Measurements from ENCODE around the gene SMARCAD1.
"Not testable (repeated sequence)": the region's sequence is repeated elsewhere in the genome, so short reads cannot be mapped to it uniquely, and the experiment has no call there.

SMARCAD1 gene

DNA sequence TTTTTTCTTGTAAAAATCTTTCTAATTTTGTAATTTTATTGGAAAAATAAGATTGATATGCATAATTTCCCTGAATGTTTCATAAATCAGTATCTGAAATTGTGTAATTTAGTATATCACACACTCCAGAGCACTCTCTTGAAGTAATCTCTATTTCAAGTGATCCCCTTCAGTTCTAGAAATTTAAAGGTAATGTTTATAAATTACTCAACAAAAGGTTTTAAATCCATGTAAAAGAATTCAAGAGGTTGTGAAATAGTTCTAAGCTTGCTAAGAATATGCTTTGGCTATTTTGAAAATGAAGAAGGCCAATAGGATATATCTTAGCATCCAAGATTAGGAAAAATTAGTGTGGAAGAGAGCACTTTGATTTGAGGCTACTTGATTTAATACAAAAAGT lies 28.2 kb downstream of the SMARCAD1 start:
- no peak for DNase-seq

DNA sequence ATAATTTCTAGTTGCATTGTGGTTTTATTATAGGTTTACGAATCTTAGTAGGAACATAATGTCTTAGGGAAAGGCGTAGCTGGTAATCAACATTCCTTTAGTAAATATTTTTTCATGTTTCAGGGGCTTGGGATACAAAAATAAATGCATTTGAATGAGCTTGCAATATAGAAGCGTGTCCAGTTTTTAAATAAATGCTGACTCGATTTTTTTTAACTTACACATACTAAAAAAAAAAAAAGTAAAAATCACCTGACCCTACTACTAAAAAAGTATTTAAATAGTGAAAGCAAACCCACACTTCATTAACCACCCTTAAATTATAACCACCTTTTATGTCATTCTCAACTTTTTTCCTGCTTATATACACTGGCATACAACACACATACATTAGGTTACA lies 29.6 kb downstream of the SMARCAD1 start:
- no peak for DNase-seq

DNA sequence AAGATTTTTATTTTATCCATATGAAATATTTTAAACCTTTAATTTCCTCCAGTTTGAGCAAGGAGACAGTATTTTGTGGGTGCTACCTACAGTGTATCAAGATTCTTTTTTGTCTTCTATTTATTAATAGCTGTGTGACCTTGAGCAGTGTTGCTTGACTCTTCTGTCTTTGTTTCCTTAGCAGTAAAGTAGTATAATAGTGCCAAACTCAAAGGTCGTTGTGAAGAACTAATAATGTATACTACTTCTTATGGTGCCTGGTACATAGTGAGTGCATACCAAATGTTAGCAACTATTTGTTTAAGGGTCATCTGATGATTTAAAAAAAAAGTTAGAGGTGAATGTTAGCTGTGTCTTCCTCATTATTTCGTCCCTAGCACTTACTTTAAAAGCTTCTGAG lies 30.5 kb downstream of the SMARCAD1 start:
- DNase-seq: no peak

DNA sequence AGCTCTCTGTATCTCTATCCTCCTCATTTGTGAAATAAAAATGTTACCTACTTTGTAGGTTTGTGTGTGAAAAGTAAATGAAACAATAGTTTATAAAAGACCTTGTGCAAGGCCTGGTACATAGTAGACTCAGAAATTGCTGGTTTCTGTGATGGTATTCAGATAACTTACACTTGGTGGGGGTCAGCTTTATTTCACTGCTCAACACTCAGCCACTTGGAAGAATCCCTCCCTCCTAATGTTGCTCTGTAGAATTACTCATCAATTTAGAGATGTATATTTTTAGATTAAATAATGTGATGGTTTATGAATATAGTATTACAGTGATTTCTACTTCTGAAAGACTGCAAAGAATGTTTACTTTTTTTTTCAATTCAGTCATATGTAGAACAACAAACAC lies 32.7 kb downstream of the SMARCAD1 start:
- DNase-seq: no peak

DNA sequence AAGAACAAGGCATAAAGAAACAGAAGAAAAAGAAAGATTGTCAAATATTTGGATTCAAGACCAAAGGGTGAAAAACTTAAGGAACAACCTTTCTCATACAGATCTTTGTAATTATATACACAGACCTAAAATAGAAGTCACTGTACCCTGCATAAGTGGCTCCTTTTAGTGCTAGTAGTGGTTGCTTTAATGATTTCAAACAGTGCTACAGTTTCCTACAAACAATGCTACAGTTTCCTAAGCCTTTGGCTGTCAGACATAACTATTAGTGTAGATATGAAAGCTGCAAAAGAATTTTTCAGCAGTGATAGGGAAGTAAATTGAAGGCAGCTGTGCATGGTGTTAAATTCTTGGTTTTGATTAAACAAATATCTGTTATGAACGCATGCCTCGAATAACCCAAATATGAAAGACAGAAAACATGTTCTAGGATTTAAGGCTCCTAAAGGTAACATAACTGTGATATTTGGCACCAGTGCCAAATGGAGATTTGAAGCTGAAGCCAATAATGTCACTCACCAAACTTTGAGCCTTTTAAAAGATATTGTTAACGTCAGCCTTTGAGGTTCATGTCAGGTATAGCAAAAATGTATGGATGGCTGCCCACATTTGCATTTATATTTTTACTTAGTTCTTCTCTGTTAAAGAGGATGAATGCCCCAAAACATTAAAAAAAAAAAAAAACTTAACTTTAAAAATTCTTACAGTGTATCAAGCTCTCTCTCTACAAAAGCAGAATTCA lies 36.6 kb downstream of the SMARCAD1 start:
- DNase-seq: no peak

DNA sequence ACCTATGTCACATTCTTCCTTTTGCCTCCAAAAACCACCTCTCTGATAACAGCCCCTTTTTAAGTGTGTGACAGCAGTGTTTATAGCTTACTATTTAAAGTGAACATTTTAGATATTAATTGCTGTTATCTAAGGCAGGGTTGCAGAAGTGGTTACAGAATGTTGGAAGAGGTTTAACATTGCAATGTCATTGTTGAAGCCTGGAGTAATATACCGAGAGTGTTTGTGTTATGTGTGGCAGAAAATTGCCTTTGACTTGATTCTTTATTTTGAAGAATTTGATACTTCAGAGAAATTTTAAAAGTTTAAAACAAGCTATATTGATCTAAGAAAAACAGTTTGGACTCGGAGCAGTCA lies 37.1 kb downstream of the SMARCAD1 start:
- DNase-seq: no peak

DNA sequence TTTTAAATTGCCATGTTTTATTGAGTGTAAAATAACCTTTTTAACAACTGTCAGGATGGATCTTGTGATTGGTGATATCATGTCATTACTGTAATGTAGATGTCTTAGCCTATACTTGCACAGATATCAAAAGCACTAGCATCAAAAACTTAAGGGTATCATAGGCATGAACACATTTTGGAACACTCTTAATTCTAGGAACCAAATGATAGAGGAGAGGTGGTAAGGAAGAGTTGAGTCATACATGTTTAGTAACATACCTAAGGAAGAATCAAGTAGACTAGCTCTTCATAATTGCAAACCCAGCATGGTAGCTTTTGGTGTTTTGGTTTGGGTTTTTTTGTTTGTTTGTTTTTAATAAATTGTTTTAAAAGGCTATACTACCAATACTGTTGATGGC lies 43.4 kb downstream of the SMARCAD1 start:
- no peak for DNase-seq

DNA sequence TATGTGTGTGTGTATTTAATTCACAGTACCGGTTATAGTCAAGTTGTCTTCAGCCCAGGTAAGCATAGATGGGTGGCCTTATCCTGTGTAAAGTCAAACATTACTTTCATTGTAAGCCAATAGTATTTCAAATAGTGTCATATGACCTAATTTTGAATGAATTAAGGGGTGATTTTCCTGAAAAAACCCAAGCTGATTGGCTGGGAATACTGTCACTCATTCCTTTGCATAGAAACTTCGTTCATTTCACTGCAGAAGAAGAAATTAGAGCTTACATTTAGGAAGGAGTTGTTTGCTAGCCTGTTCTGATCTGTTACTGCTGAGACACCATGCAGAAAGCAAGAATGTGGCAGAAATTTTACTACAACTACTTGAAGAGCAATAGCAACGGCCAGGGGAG lies 45.4 kb downstream of the SMARCAD1 start:
- no peak for DNase-seq

DNA sequence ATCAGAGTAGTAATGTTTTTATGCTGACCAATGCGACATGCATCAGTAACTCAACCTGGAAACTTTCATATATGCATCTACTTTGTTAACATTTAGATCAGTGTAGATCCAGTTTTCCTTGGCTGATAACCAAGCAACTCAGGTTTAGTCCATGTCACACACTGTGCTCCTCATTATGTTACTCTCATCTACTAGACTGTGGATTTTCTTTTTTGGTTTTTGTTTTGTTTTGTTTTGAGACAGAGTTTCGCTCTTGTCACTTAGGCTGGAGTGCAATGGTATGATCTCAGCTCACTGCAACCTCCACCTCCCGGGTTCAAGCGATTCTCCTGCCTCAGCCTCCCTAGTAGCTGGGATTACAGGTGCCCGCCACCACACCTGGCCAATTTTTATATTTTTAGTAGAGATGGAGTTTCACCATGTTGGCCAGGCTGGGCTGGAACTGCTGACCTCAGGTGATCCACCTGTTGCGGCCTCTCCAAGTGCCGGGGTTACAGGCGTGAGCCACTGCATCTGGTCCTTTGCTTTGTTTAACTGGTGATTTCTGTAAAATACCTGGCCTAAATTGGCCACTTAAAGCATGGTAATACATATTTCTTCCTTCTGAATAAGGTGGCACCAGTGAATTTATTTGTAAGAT lies 48.6 kb downstream of the SMARCAD1 start:
- DNase-seq: no peak

DNA sequence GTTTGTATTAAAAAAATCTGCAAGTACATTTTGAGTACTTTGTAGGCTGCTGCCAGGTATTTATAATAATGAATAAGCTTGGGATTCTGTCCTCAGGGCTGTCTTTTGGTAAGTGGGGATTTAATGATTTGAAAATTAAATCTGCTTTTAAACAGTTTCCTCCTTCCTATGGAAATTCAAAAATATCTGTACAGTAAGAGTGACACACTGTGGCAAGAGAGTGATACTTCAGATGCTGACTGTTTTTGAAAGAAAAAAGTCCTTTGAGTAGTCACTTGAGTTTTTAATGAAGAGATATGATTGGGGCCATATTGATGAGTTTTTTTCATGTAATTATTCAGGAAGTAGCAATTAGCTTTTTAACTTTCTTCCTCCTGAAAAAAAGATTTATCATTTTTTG lies 49.2 kb downstream of the SMARCAD1 start:
- DNase-seq: no peak

DNA sequence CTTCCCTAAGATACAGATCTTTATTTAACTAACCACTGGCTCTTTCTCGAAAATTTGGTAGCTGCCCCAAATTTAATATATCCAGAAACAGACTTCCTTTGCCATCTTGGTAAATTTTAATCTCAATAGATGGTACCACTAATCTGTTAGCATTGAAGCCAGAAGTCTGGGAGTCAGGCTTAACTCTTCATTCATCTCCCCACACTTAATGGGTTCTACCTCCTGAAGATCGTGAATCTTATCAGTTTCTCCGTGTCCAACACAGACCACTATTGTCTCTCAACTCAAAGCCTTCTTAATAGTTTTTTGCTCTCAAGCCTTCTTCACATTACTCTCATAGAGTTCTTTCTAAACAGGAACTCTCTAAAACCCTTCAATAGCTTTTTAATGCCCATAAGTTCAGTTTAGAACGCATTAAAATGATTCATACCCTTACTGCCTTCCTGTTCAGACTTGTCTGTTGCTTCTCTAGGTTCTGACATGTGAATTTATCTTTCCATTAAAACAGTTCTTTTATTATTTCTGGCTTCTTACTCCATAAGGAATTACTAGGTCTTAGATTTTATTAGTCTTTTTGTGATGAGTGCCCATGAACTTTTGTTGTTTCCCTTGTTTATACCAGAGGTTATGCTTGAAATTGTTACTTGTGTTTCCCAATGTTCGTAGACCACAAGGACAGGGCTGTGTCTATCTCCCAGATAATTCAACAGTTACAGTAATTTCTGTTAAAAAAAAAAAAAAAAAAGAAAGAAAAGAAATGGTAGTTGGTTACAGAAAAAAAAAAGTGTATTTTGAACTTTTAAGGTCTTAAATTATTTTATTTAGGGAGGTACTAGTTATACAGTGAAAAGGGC lies 54.7 kb downstream of the SMARCAD1 start:
- no peak for DNase-seq

DNA sequence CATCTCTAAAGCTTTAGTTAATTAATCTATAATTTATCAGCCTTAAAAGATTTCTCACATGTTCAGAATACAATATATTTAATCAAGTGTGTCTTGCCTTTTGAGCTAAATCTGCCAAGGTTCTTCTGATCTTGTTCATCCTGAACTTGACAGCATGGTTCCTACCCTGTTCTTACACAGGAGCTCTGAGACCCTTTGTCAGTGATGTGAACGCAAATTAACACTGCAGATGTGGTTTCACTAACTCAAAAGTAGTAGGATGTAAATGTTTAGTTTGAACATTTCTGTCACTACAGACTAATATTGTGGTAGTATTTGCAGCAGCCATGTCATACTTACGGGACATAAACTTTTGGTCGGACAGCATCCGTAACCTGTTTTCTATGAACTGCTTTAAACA lies 59.4 kb downstream of the SMARCAD1 start:
- no peak for DNase-seq

DNA sequence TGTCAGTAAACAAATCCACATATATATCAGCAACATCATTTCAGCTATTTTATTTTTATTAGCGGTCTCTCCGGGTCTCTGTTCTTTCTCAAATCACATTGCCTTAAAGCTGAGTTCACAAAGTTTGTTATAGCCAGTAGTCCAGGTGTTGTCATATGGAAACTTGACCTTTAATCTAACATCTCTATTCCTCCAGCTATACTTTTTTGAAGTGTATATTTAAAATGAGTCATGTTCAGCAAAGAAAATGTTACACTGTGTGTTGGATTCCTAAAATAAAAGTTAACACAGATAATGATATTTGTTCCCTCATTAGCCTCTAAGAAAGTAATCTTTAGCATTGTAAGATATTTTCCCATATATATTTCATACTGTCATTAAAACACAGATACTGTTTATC lies 63.6 kb downstream of the SMARCAD1 start:
- no peak for DNase-seq

DNA sequence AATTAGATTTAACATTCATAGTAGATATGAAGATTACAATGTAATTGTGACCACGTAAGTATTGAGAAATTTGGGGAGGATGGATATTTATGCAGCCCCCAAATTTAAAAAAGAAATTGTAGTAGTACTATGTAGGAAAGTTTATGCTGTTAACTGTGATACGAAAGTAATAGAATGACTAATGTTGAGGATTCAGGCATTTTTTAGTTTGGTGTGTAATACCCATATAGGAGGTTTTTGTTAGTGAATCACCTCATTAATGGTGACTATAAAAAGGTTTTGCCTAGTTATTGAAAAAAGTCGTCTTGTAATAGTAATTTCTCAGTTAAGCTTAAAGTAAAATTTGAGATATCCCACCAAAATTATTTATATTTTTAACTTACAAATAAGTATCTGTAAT lies 67.2 kb downstream of the SMARCAD1 start:
- DNase-seq: no peak

DNA sequence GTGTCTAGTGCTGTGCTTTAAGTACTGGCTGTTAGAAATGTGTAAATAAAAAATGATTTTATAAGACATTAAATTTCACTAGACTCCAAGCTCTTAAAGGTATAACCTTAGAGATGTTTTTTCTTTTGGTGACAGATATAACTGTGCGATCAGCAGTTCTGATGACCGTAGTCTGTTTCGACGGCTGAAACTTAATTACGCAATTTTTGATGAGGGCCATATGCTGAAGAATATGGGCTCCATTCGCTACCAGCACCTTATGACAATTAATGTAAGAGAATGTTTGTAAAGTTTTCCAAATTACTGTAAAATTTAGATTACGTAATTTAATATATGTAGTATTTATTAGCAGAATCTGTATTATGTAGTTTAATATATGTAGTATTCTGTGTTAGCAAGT lies 68.5 kb downstream of the SMARCAD1 start:
- no peak for DNase-seq

DNA sequence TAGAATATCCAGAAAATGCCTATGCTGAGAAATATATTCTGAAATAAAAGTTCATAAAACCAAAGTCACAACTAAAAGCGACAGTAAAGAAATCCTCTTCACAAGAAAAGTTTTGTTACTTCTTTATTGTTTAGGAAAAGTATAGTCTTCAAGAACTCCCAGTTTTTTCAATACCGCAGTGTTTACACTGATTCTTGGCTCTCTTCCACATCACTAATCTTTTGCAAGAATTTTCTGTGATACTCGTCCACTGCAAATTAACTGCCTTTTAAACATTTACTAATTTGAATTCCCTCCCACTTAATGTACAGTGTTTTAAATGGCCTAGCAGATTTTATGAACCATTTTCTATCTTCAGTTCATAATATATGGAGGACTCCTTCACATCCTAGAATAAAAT lies 69.9 kb downstream of the SMARCAD1 start:
- no peak for DNase-seq

DNA sequence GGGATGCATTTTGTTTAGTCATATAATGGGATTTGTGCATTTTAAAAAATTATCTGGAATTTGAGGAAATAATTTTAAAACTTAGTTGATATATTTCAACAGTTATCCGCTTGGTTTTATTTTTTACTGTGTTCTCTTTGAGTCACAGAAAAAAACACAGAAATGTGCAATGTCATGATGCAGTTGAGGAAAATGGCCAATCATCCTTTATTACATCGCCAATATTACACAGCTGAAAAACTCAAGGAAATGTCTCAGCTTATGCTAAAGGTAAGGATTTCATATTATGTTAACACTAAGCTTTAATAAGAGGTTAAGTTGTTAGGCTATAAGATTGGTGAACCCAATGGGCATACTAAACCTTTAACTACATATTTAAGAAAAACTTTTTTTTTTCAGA lies 71.1 kb downstream of the SMARCAD1 start:
- no peak for DNase-seq

DNA sequence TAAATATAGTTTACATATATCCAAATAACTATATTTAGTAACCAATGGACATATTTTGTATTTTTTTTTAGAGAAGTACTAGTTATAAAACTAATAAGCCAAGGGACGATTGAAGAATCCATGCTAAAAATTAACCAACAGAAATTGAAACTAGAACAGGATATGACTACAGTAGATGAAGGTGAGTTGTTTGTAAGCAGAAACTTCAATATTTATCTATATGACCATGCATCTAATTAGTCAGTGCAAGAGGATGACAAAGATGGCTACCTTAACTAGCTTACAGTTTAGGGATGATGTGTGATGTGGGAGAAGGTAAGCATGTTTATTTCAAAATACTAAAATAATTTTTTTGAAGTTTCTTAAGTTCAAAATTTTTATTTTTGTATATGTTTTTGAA lies 77.2 kb downstream of the SMARCAD1 start:
- no peak for DNase-seq

DNA sequence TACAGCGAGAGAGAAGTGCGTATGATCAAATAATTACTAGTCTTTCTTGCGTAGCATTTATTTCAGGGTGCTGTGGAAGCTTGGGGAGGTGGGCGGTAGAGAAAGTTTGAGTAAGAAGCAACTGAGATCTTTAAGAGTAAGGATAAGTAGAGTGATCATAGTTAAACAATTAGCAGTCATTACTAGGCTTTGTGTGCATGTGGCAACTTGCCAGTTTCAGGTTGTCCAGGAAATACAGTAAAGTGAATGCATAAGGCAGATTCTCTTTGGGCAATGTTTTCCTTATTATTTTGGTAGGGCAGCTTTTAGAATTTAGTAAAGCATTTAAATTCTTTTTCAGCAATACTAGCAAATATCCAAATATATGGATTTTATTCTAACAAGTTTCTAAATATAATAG lies 78.0 kb downstream of the SMARCAD1 start:
- DNase-seq: no peak

DNA sequence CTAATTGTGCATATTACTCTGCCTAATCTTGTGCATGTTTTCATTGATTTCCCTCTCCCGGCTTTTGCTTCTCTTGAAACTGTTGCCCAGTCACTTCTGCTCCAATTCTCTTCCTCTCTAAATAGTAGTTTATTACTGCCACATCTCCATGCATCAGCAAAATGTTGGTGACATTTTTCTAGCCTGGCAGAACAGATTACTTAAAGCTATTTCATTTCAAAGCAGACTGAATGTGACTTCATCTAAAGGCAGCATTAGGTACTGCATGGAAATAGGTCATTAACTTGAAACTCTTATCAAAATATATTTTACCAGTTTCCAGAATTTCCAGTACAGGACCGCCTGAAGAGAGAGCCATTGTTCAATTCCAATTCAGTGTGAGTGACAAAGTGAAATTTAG lies 82.6 kb downstream of the SMARCAD1 start:
- no peak for DNase-seq

DNA sequence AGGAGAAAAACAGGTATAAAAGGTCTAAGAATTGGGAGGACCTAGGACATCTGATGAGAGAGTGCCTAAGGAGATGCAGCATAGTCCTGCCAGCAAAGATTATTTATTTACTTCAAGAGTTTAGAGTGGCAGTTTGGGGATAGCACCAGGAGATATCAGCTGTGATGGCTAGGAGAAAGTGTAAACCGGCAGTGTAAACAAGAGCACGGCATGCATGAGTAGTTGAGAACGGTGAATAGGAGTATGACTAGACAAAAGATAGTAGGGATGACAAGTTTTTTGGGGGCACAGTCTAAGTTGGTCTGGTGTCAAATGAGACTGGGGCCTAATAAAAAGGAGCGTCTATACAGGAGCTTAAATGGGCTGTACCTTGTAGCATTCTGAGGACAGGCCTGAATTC lies 86.3 kb downstream of the SMARCAD1 start:
- DNase-seq: not testable (repeated sequence)

DNA sequence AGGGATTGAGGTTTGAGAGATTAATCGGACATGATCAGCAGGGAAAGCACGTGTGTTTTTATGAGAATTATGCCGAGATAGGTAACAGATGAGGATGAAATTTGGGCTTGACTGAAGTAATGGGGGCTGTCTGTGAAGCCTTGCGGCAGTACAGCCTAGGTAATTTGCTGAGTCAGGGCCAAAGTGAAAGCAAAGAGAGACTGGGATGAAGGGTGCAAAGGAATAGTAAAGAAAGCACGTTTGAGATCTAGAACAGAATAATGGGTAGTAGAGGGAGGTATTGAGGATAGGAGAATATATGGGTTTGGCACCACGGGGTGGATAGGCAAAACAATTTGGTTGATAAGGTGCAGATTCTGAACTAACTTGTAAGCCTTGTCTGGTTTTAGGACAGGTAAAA lies 87.8 kb downstream of the SMARCAD1 start:
- not testable (repeated sequence) for DNase-seq

DNA sequence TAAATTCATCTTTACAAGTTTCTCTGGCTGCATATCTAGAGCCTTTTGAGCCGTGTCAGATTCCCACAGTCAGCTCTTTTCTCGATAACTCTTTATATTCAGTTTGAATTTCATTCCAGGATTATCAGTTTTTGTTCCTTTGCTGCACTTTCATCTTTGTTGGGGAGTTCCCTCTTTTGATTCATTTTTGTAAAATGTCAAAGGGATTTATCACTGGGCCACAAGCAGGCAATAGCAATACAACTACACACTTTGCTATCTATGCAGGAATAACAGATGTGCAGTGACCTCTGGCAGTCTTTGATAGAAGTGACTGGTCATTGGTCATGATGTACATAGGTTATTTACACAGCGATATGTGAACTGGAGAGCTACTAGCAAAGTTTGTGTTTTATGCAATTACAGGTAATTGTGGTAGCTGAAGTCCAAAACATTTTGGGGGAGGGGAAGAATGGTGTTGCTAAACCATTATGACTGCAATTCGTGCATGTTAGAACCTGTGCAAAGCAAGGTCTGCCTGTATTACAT lies 91.1 kb downstream of the SMARCAD1 start:
- DNase-seq: no peak

DNA sequence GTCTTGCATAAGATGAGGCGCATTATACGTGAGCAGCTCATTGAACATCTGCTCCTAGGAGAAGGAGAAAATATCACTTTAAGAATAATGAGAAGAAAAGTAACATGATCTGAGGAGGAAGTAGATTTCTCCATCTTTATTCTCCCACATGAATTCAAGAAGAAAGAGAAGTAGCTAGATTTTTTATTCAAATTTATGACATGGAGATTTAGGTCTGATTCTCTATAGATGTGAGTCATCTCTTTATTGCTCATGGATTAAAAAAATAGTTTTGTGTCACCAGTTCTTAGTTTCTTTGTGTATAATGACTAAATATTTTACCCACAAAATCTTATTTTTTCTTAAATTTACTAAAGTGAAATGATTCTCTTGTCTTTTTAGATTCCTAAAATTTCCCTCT lies 94.5 kb downstream of the SMARCAD1 start:
- DNase-seq: no peak

Measured in NCI-H446 (cell line).